Measurements from ENCODE around the gene ARHGAP25.
A peak's percentile ranks its signal among the peaks of the same experiment; 100 is the strongest.

DNA sequence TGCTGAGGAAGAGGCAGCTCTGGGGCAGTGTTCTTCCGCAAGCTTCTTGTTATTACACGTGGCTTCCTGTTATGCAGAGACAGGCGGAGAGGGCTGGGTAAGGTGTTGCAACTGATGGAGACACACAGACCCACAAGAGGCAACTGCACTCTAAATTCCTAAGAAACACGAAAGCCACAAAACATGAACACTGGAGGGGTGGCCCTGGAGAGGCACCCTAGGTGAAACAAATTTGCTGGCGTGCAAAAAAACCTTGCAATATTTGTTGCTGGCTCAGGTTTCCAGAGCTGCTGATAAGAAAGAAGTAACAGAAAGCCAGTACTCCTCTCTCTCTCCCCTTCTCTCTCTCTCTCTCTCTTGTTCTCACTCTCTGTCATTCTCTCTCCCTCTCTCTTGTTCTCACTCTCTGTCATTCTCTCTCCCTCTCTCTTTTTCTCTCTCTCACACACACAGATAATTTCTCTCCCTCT, 31.8 kb downstream of the ARHGAP25 start:
- TF ChIP-seq RAD21 (IDR thresholded peaks at IDR 0.05) = no peak
- TF ChIP-seq JUND (IDR thresholded peaks at IDR 0.05) = no peak
- TF ChIP-seq, protein P1, sequence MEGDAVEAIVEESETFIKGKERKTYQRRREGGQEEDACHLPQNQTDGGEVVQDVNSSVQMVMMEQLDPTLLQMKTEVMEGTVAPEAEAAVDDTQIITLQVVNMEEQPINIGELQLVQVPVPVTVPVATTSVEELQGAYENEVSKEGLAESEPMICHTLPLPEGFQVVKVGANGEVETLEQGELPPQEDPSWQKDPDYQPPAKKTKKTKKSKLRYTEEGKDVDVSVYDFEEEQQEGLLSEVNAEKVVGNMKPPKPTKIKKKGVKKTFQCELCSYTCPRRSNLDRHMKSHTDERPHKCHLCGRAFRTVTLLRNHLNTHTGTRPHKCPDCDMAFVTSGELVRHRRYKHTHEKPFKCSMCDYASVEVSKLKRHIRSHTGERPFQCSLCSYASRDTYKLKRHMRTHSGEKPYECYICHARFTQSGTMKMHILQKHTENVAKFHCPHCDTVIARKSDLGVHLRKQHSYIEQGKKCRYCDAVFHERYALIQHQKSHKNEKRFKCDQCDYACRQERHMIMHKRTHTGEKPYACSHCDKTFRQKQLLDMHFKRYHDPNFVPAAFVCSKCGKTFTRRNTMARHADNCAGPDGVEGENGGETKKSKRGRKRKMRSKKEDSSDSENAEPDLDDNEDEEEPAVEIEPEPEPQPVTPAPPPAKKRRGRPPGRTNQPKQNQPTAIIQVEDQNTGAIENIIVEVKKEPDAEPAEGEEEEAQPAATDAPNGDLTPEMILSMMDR (IDR thresholded peaks at IDR 0.05; ENCODE audit: low read depth, low read length, missing input control) = no peak
- TF ChIP-seq, protein P2, sequence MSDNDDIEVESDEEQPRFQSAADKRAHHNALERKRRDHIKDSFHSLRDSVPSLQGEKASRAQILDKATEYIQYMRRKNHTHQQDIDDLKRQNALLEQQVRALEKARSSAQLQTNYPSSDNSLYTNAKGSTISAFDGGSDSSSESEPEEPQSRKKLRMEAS (IDR thresholded peaks at IDR 0.05) = peak; percentile 26
- TF ChIP-seq TAF1 (conservative IDR thresholded peaks at IDR 0.05) = no peak
- no peak for TF ChIP-seq REST (IDR thresholded peaks at IDR 0.05)
- TF ChIP-seq ATF3 (IDR thresholded peaks at IDR 0.05) = no peak
- no peak for TF ChIP-seq GABPA (IDR thresholded peaks at IDR 0.05 in 1 of 2, conservative IDR thresholded peaks at IDR 0.05 in 1 of 2)
- TF ChIP-seq YY1 (IDR thresholded peaks at IDR 0.05) = no peak
- no peak for TF ChIP-seq RXRA (IDR thresholded peaks at IDR 0.05)
- TF ChIP-seq HNF4G (IDR thresholded peaks at IDR 0.05) = no peak
- no peak for TF ChIP-seq NR2F2 (IDR thresholded peaks at IDR 0.05)
- TF ChIP-seq, protein P3, sequence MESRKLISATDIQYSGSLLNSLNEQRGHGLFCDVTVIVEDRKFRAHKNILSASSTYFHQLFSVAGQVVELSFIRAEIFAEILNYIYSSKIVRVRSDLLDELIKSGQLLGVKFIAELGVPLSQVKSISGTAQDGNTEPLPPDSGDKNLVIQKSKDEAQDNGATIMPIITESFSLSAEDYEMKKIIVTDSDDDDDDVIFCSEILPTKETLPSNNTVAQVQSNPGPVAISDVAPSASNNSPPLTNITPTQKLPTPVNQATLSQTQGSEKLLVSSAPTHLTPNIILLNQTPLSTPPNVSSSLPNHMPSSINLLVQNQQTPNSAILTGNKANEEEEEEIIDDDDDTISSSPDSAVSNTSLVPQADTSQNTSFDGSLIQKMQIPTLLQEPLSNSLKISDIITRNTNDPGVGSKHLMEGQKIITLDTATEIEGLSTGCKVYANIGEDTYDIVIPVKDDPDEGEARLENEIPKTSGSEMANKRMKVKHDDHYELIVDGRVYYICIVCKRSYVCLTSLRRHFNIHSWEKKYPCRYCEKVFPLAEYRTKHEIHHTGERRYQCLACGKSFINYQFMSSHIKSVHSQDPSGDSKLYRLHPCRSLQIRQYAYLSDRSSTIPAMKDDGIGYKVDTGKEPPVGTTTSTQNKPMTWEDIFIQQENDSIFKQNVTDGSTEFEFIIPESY (IDR thresholded peaks at IDR 0.05) = no peak
